H7 (cell line): Measurements from ENCODE around the gene CFL2. TPM values are rescaled to one million over a fixed set of nuclear protein-coding genes. Genes with fewer than 3 reads are reported as not detected.
"Not testable (repeated sequence)": the region's sequence is repeated elsewhere in the genome, so short reads cannot be mapped to it uniquely, and the experiment has no call there.

Experiments
- DNase-seq: peaks from one replicate; pipeline ENCODE4 v3.0.0; 2012
- H3K27me3 ChIP-seq: 2 replicates; pipeline ENCODE4 v1.6.0; 2011; ENCODE audit warnings: mild to moderate bottlenecking, low read length; ENCODE audit not compliant: control insufficient read depth, insufficient read depth
- H3K36me3 ChIP-seq: replicated peaks from 2 replicates; pipeline ENCODE4 v1.5.1; 2011; ENCODE audit warnings: low read length; ENCODE audit not compliant: control insufficient read depth, insufficient read depth
- H3K4me3 ChIP-seq: 2 replicates; pipeline ENCODE4 v1.5.1; 2011; ENCODE audit warnings: low read depth, mild to moderate bottlenecking, control low read depth, low read length, moderate library complexity; ENCODE audit not compliant: insufficient read depth
- total RNA-seq: library from RNA; depleted of rRNA; stranded (reverse); fragments of >200 nt; shearing (Covaris generic); gene quantifications from 2 replicates; pipeline ENCODE4 v1.2.3, GENCODE V29; 2014

CFL2 gene
- total RNA-seq, 1 experiment from 2014 or later: 14.8 TPM

- not testable (repeated sequence) for DNase-seq, H3K27me3 ChIP-seq, H3K36me3 ChIP-seq, H3K4me3 ChIP-seq
Observed at GRCh38 chr14:34694216-34694615, 20.2 kb downstream of the CFL2 start.

- Histone ChIP-seq H3K27me3 (no peaks in the 10 kb centered on the region), H3K4me3 (peak overlapping the region; percentile 20), H3K36me3 (no peaks in the 10 kb centered on the region)
- peak; percentile 74 for DNase-seq
Observed at GRCh38 chr14:34693228-34693939, 21.0 kb downstream of the CFL2 start.

GRCh38 chr14:34692898-34693227 lies 21.5 kb downstream of the CFL2 start:
- no peak for DNase-seq
- Histone ChIP-seq H3K27me3 (no peaks in the 10 kb centered on the region), H3K36me3 (no peaks in the 10 kb centered on the region), H3K4me3 (no peak overlapping the region)

- no peak overlapping the region for H3K4me3 ChIP-seq
- DNase-seq: no peak
- no peaks in the 10 kb centered on the region for H3K36me3 ChIP-seq
- H3K27me3 ChIP-seq: no peaks in the 10 kb centered on the region
Observed at GRCh38 chr14:34692348-34692747, 22.0 kb downstream of the CFL2 start.

GRCh38 chr14:34691206-34691605 lies 23.2 kb downstream of the CFL2 start:
- H3K4me3 ChIP-seq: no peak overlapping the region
- no peaks in the 10 kb centered on the region for H3K27me3 ChIP-seq
- H3K36me3 ChIP-seq: no peaks in the 10 kb centered on the region
- DNase-seq: no peak

- no peaks in the 10 kb centered on the region for H3K27me3 ChIP-seq
- no peak for DNase-seq
- no peak overlapping the region for H3K4me3 ChIP-seq
- H3K36me3 ChIP-seq: no peaks in the 10 kb centered on the region
Observed at GRCh38 chr14:34688470-34689206, 25.8 kb downstream of the CFL2 start.

GRCh38 chr14:34685819-34686428 lies 28.5 kb downstream of the CFL2 start:
- no peaks in the 10 kb centered on the region for H3K27me3 ChIP-seq
- no peak overlapping the region for H3K4me3 ChIP-seq
- H3K36me3 ChIP-seq: no peaks in the 10 kb centered on the region
- DNase-seq: peak; percentile 19

- DNase-seq: no peak
- no peaks in the 10 kb centered on the region for H3K27me3 ChIP-seq
Observed at GRCh38 chr14:34684578-34684977, 29.8 kb downstream of the CFL2 start.

GRCh38 chr14:34682787-34683321 lies 31.5 kb downstream of the CFL2 start:
- Histone ChIP-seq H3K4me3 (no peak overlapping the region), H3K27me3 (no peaks in the 10 kb centered on the region), H3K36me3 (no peaks in the 10 kb centered on the region)
- DNase-seq: no peak

More at GRCh38 chr14:34684578-34684977, 29.8 kb downstream of the CFL2 start:
- Histone ChIP-seq H3K4me3 (no peak overlapping the region), H3K36me3 (no peaks in the 10 kb centered on the region)

- Histone ChIP-seq H3K36me3 (no peaks in the 10 kb centered on the region), H3K4me3 (no peak overlapping the region), H3K27me3 (no peaks in the 10 kb centered on the region)
- DNase-seq: no peak
Observed at GRCh38 chr14:34680806-34681479, 33.5 kb downstream of the CFL2 start.

- H3K27me3 ChIP-seq: no peaks in the 10 kb centered on the region
- no peak overlapping the region for H3K4me3 ChIP-seq
- H3K36me3 ChIP-seq: no peaks in the 10 kb centered on the region
- no peak for DNase-seq
Observed at GRCh38 chr14:34678735-34679134, 35.7 kb downstream of the CFL2 start.

GRCh38 chr14:34678306-34678705 lies 36.1 kb downstream of the CFL2 start:
- H3K4me3 ChIP-seq: no peak overlapping the region
- H3K36me3 ChIP-seq: no peaks in the 10 kb centered on the region
- H3K27me3 ChIP-seq: no peaks in the 10 kb centered on the region
- DNase-seq: no peak

GRCh38 chr14:34676516-34677211 lies 37.7 kb downstream of the CFL2 start:
- Histone ChIP-seq H3K27me3 (no peaks in the 10 kb centered on the region), H3K36me3 (no peaks in the 10 kb centered on the region), H3K4me3 (no peak overlapping the region)
- no peak for DNase-seq

- no peak for DNase-seq
- H3K27me3 ChIP-seq: no peaks in the 10 kb centered on the region
- H3K36me3 ChIP-seq: no peaks in the 10 kb centered on the region
Observed at GRCh38 chr14:34673702-34674101, 40.7 kb downstream of the CFL2 start.

More at GRCh38 chr14:34673702-34674101, 40.7 kb downstream of the CFL2 start:
- H3K4me3 ChIP-seq: no peak overlapping the region
